Neural cell (in vitro differentiated cells): ENCODE measurements around the gene CFAP65. TPM values are rescaled to one million over a fixed set of nuclear protein-coding genes. Genes with fewer than 3 reads are reported as not detected.

ENCODE experiments used
- H2AFZ ChIP-seq: fragments of 200-600, 300-800 bp; sonication (generic), shearing (Covaris generic); 2 replicates; pipeline ENCODE4 v1.6.0; 2014; ENCODE audit warnings: low read depth, mild to moderate bottlenecking, antibody characterized with exemption, low read length, moderate library complexity
- H3F3A ChIP-seq: fragments of 200-600 bp; shearing (Covaris generic); 2 replicates; pipeline ENCODE4 v1.6.1; 2016; ENCODE audit warnings: mild to moderate bottlenecking, moderate library complexity, mixed read lengths, antibody characterized with exemption, low read length; ENCODE audit not compliant: insufficient read depth, poor library complexity, severe bottlenecking
- H3K27ac ChIP-seq: fragments of 200-600, 300-800 bp; sonication (generic), shearing (Covaris generic); 2 replicates; pipeline ENCODE4 v1.5.1; 2014; ENCODE audit warnings: mild to moderate bottlenecking, low read length, moderate library complexity
- H3K27me3 ChIP-seq: fragments of 300-800, 200-600 bp; sonication (generic), shearing (Covaris generic); 2 replicates; pipeline ENCODE4 v1.6.0; 2014; ENCODE audit warnings: mild to moderate bottlenecking, low read depth, low read length, moderate library complexity; ENCODE audit not compliant: insufficient read depth
- H3K36me3 ChIP-seq: fragments of 300-800, 200-600 bp; sonication (generic), shearing (Covaris generic); 2 replicates; pipeline ENCODE4 v1.5.1; 2014; ENCODE audit warnings: mild to moderate bottlenecking, antibody characterized with exemption, low read length, moderate library complexity; ENCODE audit not compliant: insufficient read depth
- H3K4me2 ChIP-seq: fragments of 300-800, 200-600 bp; sonication (generic), shearing (Covaris generic); 2 replicates; pipeline ENCODE4 v1.6.0; 2014; ENCODE audit warnings: mild to moderate bottlenecking, low read length
- H3K4me3 ChIP-seq: fragments of 300-800, 200-600 bp; sonication (generic), shearing (Covaris generic); 2 replicates; pipeline ENCODE4 v1.5.1; 2014; ENCODE audit warnings: mild to moderate bottlenecking, low read length, moderate library complexity
- H3K79me2 ChIP-seq: fragments of 200-600 bp; shearing (Covaris generic); replicated peaks from 2 replicates; pipeline ENCODE4 v1.6.0; 2014; ENCODE audit warnings: mild to moderate bottlenecking, low read length, moderate library complexity; ENCODE audit not compliant: insufficient read depth
- H3K9ac ChIP-seq: fragments of 300-800, 200-600 bp; sonication (generic), shearing (Covaris generic); 2 replicates; pipeline ENCODE4 v1.6.1; 2016; ENCODE audit warnings: mild to moderate bottlenecking, low read length, mixed read lengths
- H3K9me2 ChIP-seq: fragments of 200-600 bp; shearing (Covaris generic); 2 replicates; pipeline ENCODE4 v1.6.1; 2016; ENCODE audit warnings: mild to moderate bottlenecking, low read length, mixed read lengths; ENCODE audit not compliant: insufficient read depth
- H3K9me3 ChIP-seq: fragments of 200-600, 300-800 bp; sonication (generic), shearing (Covaris generic); 2 replicates; pipeline ENCODE4 v1.6.1; 2016; ENCODE audit warnings: mild to moderate bottlenecking, mixed run types, low read length, moderate library complexity, mixed read lengths
- H4K20me1 ChIP-seq: fragments of 200-600 bp; shearing (Covaris generic); 2 replicates; pipeline ENCODE4 v1.6.1; 2016; ENCODE audit warnings: mild to moderate bottlenecking, mixed run types; ENCODE audit not compliant: insufficient read depth
- EP300 ChIP-seq: fragments of 450-650 bp; conservative IDR thresholded peaks from 2 replicates; pipeline ENCODE4 v1.6.1; 2014; ENCODE audit warnings: antibody characterized with exemption, mild to moderate bottlenecking, moderate library complexity; ENCODE audit not compliant: poor library complexity, severe bottlenecking
- EZH2 ChIP-seq: fragments of 200-600, 300-800 bp; shearing (Covaris generic), sonication (generic); IDR thresholded peaks from 2 replicates; pipeline ENCODE4 v1.6.1; 2014; ENCODE audit warnings: antibody characterized with exemption, low read length, borderline replicate concordance, mild to moderate bottlenecking; ENCODE audit not compliant: insufficient read depth, poor library complexity, severe bottlenecking
- MXI1 ChIP-seq: fragments of 450-650 bp; conservative IDR thresholded peaks from 2 replicates; pipeline ENCODE4 v1.6.1; 2014; ENCODE audit warnings: antibody characterized with exemption, mild to moderate bottlenecking; ENCODE audit not compliant: poor library complexity, severe bottlenecking
- POLR2AphosphoS5 ChIP-seq: IDR thresholded peaks from 2 replicates; pipeline ENCODE4 v1.6.1; 2012
- RAD21 ChIP-seq: fragments of 450-650 bp; conservative IDR thresholded peaks from 2 replicates; pipeline ENCODE4 v1.6.1; 2014; ENCODE audit warnings: antibody characterized with exemption, mild to moderate bottlenecking, moderate library complexity
- SMC3 ChIP-seq: fragments of 450-650 bp; conservative IDR thresholded peaks from 2 replicates; pipeline ENCODE4 v1.6.1; 2014; ENCODE audit warnings: antibody characterized with exemption, mild to moderate bottlenecking, moderate library complexity; ENCODE audit not compliant: poor library complexity
- TAF1 ChIP-seq: IDR thresholded peaks from 2 replicates; pipeline ENCODE4 v1.6.1; 2012; ENCODE audit warnings: low read depth
- polyA plus RNA-seq: library from polyadenylated mRNA; depleted of rRNA; stranded (reverse); fragments of >200 nt; gene quantifications from 2 replicates; pipeline ENCODE4 v1.2.3, GENCODE V29; 2014
- TF ChIP-seq, protein P1 (sequence below): IDR thresholded peaks from 2 replicates; pipeline ENCODE4 v1.6.1; 2012; ENCODE audit warnings: borderline replicate concordance
- TF ChIP-seq, protein P2 (sequence below): fragments of 450-650 bp; IDR thresholded peaks from 2 replicates; pipeline ENCODE4 v1.5.1; 2014; ENCODE audit warnings: antibody characterized with exemption, mild to moderate bottlenecking, moderate library complexity; ENCODE audit not compliant: poor library complexity, severe bottlenecking

Gene CFAP65
- polyA plus RNA-seq, 1 donor from 2014 or later: 1.1 TPM

DNA sequence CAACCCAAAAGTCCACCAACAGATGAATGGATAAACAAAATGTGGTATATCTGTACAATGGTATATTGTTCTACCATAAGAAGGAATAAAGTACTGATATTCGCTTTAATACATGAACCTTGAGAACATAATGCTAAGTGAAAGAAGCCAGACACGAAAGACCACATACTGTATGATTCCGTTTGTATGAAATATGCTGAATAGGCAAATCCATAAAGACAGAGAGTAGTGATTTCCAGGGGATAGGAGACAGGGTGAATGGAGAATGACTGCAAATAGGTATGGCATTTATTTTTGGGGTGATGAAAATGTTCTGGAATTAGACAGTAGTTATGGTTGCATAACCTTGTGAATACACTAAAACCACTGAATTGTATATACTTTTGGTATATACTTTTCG lies 48.0 kb upstream of the CFAP65 start:
- Histone ChIP-seq H3F3A (no peaks in the 10 kb centered on the region), H3K9me3 (no peaks in the 10 kb centered on the region)

DNA sequence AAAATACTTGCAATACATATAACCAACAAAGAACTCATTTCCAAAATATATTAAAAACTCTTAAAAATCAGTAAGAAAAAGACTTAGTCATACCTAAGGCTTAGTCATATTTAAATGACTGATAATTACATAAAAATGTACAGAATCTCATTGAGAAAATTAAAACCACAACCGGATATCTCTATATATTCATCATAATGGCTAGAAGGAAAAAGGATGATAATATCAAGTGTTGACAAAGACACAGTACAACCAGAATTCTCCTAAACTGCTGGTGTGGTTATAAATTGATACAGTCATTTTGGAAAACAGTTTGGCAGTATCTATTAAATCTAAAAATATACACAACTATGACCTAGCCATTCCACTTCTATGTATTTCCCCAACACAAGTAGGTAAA lies 46.5 kb upstream of the CFAP65 start:
- H3K9me2 ChIP-seq: no peaks in the 10 kb centered on the region
- no peaks in the 10 kb centered on the region for H3F3A ChIP-seq
- no peak overlapping the region for H3K4me2 ChIP-seq
- H3K36me3 ChIP-seq: no peaks in the 10 kb centered on the region
- TF ChIP-seq RAD21: no peak
- H3K27ac ChIP-seq: no peak overlapping the region
- H2AFZ ChIP-seq: no peak overlapping the region
- no peak overlapping the region for H3K9ac ChIP-seq
- no peaks in the 10 kb centered on the region for H3K9me3 ChIP-seq
- H3K27me3 ChIP-seq: no peaks in the 10 kb centered on the region
- no peaks in the 10 kb centered on the region for H3K79me2 ChIP-seq
- H4K20me1 ChIP-seq: no peaks in the 10 kb centered on the region
- H3K4me3 ChIP-seq: no peak overlapping the region

More for the DNA sequence above, 48.0 kb upstream of the CFAP65 start:
- Histone ChIP-seq H3K79me2 (no peaks in the 10 kb centered on the region), H3K9ac (no peak overlapping the region), H3K4me2 (no peak overlapping the region), H2AFZ (no peak overlapping the region), H3K36me3 (no peaks in the 10 kb centered on the region), H3K27me3 (no peaks in the 10 kb centered on the region), H4K20me1 (no peaks in the 10 kb centered on the region), H3K9me2 (no peaks in the 10 kb centered on the region), H3K4me3 (no peak overlapping the region), H3K27ac (no peak overlapping the region)
- TF ChIP-seq, protein P1, sequence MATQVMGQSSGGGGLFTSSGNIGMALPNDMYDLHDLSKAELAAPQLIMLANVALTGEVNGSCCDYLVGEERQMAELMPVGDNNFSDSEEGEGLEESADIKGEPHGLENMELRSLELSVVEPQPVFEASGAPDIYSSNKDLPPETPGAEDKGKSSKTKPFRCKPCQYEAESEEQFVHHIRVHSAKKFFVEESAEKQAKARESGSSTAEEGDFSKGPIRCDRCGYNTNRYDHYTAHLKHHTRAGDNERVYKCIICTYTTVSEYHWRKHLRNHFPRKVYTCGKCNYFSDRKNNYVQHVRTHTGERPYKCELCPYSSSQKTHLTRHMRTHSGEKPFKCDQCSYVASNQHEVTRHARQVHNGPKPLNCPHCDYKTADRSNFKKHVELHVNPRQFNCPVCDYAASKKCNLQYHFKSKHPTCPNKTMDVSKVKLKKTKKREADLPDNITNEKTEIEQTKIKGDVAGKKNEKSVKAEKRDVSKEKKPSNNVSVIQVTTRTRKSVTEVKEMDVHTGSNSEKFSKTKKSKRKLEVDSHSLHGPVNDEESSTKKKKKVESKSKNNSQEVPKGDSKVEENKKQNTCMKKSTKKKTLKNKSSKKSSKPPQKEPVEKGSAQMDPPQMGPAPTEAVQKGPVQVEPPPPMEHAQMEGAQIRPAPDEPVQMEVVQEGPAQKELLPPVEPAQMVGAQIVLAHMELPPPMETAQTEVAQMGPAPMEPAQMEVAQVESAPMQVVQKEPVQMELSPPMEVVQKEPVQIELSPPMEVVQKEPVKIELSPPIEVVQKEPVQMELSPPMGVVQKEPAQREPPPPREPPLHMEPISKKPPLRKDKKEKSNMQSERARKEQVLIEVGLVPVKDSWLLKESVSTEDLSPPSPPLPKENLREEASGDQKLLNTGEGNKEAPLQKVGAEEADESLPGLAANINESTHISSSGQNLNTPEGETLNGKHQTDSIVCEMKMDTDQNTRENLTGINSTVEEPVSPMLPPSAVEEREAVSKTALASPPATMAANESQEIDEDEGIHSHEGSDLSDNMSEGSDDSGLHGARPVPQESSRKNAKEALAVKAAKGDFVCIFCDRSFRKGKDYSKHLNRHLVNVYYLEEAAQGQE: no peak
- no peak for TF ChIP-seq EZH2
- TF ChIP-seq, protein P2, sequence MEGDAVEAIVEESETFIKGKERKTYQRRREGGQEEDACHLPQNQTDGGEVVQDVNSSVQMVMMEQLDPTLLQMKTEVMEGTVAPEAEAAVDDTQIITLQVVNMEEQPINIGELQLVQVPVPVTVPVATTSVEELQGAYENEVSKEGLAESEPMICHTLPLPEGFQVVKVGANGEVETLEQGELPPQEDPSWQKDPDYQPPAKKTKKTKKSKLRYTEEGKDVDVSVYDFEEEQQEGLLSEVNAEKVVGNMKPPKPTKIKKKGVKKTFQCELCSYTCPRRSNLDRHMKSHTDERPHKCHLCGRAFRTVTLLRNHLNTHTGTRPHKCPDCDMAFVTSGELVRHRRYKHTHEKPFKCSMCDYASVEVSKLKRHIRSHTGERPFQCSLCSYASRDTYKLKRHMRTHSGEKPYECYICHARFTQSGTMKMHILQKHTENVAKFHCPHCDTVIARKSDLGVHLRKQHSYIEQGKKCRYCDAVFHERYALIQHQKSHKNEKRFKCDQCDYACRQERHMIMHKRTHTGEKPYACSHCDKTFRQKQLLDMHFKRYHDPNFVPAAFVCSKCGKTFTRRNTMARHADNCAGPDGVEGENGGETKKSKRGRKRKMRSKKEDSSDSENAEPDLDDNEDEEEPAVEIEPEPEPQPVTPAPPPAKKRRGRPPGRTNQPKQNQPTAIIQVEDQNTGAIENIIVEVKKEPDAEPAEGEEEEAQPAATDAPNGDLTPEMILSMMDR: no peak
- no peak for TF ChIP-seq POLR2AphosphoS5
- TF ChIP-seq EP300: no peak
- no peak for TF ChIP-seq SMC3
- TF ChIP-seq RAD21: no peak
- no peak for TF ChIP-seq TAF1
- no peak for TF ChIP-seq MXI1

DNA sequence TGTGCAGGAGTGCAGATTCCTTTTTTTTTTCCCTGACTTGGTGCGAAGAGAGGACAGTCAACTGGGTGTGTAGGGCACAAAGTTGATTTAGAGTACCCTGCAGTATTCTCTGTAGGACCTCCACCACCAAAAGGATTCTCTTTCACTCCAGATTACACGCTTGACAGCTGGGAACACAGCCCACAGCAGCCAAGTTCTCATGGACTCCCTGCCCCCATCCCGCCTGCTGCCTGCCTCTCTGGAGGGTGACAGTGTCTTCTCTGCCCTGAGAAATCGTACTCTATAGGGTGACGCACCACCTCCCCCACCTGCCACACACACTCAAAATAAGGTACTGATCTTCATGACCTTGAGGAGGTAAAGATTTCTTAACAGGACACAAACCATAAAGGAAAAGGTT lies 46.0 kb upstream of the CFAP65 start:
- no peak overlapping the region for H3K4me3 ChIP-seq
- no peak overlapping the region for H2AFZ ChIP-seq
- H3F3A ChIP-seq: no peaks in the 10 kb centered on the region
- H3K4me2 ChIP-seq: no peak overlapping the region
- no peaks in the 10 kb centered on the region for H3K9me3 ChIP-seq
- no peaks in the 10 kb centered on the region for H3K27me3 ChIP-seq
- H4K20me1 ChIP-seq: no peaks in the 10 kb centered on the region
- H3K9ac ChIP-seq: no peak overlapping the region
- no peaks in the 10 kb centered on the region for H3K9me2 ChIP-seq
- no peaks in the 10 kb centered on the region for H3K79me2 ChIP-seq
- no peak for TF ChIP-seq SMC3
- no peak for TF ChIP-seq MXI1
- no peak for TF ChIP-seq EP300
- TF ChIP-seq TAF1: no peak
- TF ChIP-seq RAD21: no peak
- TF ChIP-seq, protein P1: no peak
- TF ChIP-seq EZH2: no peak
- TF ChIP-seq POLR2AphosphoS5: no peak
- TF ChIP-seq, protein P2: no peak
- no peaks in the 10 kb centered on the region for H3K36me3 ChIP-seq
- H3K27ac ChIP-seq: no peak overlapping the region
